Esophagus muscularis mucosa (tissue), 4 donors: ENCODE results near the gene CLASP1. TPM values are rescaled to one million over a fixed set of nuclear protein-coding genes. Genes with fewer than 3 reads are reported as not detected.

Source experiments
- DNase-seq: peaks from one replicate; pipeline ENCODE4 v3.0.0-alpha.2; 2017; ENCODE audit errors: extremely low spot score
- H3K27ac ChIP-seq, 4 donors: fragments of 200-600 bp; sonication (generic); replicated peaks in 1 of 4; 1 replicate in 3 of 4; 2 replicates in 1 of 4; pipeline ENCODE4 v1.5.1; 2016 to 2019; ENCODE audit warnings: mild to moderate bottlenecking in 1 of 4
- H3K27me3 ChIP-seq, 4 donors: fragments of 200-600 bp; sonication (generic); one replicate each; pipeline versions ENCODE4 v1.5.1 to v1.6.0; 2016 to 2019
- H3K36me3 ChIP-seq, 4 donors: fragments of 200-600 bp; sonication (generic); one replicate each; pipeline ENCODE4 v1.5.1; 2016 to 2019
- H3K4me1 ChIP-seq, 4 donors: fragments of 200-600 bp; sonication (generic); one replicate each; pipeline ENCODE4 v1.5.1; 2016 to 2019
- H3K4me3 ChIP-seq, 4 donors: fragments of 200-600 bp; sonication (generic); 1 replicate in 2 of 4; 2 replicates in 2 of 4; pipeline ENCODE4 v1.5.1; 2016 to 2019; ENCODE audit warnings: mild to moderate bottlenecking in 4 of 4, moderate library complexity in 1 of 4
- H3K9me3 ChIP-seq, 4 donors: fragments of 200-600 bp; sonication (generic); 1 replicate in 3 of 4; 2 replicates in 1 of 4; pipeline ENCODE4 v1.5.1; 2016 to 2019
- CTCF ChIP-seq, 3 experiments: fragments of 200-600 bp in 2 of 3; fragments of 450-650 bp in 1 of 3; sonication (generic) in 2 of 3; IDR thresholded peaks; one replicate each; pipeline ENCODE4 v1.5.1; 2017 to 2019; ENCODE audit warnings: antibody characterized with exemption in 3 of 3, mild to moderate bottlenecking in 2 of 3, moderate library complexity in 1 of 3
- EP300 ChIP-seq: sonication (generic); formaldehyde crosslinking; IDR thresholded peaks from one replicate; pipeline ENCODE4 v1.6.1; 2017; ENCODE audit warnings: antibody characterized with exemption
- POLR2A ChIP-seq: fragments of 450-650 bp; IDR thresholded peaks from one replicate; pipeline ENCODE4 v1.6.1; 2017; ENCODE audit warnings: antibody characterized with exemption, moderate library complexity, mild to moderate bottlenecking, low read depth
- POLR2AphosphoS5 ChIP-seq, 2 donors: sonication (generic); formaldehyde crosslinking; IDR thresholded peaks; one replicate each; pipeline ENCODE4 v1.6.1; 2017; ENCODE audit warnings: antibody characterized with exemption in 2 of 2
- WGBS: methylation state at CpG from one replicate; pipeline ENCODE4 v1.1.5; 2018; 5-methylcytosine and 5-hydroxymethylcytosine counted together
- intact Hi-C: fragments of 100-400 bp; cut with DNase I; formaldehyde crosslinking; loops from one replicate; pipeline ENCODE4 v1.15.1; 2023
- small RNA-seq, 3 donors: library from RNA; depleted of rRNA; stranded (forward); fragments of <200 nt; gene quantifications; one replicate each; pipeline ENCODE3, GENCODE V24; 2016
- total RNA-seq, 4 donors: library from RNA; depleted of rRNA; stranded (reverse); fragments of >200 nt; gene quantifications; one replicate each; pipeline versions ENCODE4 v1.1.0 to v1.2.1, GENCODE V29; 2016

Gene CLASP1
- total RNA-seq, 4 donors from 2014 or later = 62.6 to 78.6 (median 70.5) TPM

GRCh38 chr2:121289271-121289670 lies 360.0 kb downstream of the CLASP1 start:
- Histone ChIP-seq H3K4me1 (peaks cover 6 to 12% (median 12%) of the 10 kb centered on the region in 4 donors), H3K27ac (no peak overlapping the region), H3K36me3 (no peaks in the 10 kb centered on the region), H3K4me3 (no peak overlapping the region), H3K27me3 (peaks cover 0 to 24% (median 11%) of the 10 kb centered on the region in 4 donors), H3K9me3 (no peaks in the 10 kb centered on the region)
- WGBS = 81% methylated on average over 5 of the region's 5 CpGs
- TF ChIP-seq POLR2A (no peak), EP300 (no peak), CTCF (IDR thresholded peaks at IDR 0.05) (no peak), POLR2AphosphoS5 (IDR thresholded peaks at IDR 0.05) (no peak)
- intact Hi-C loops = no loop called here
- DNase-seq = no peak

GRCh38 chr2:121288454-121289231 lies 360.6 kb downstream of the CLASP1 start:
- no peak overlapping the region for H3K27ac ChIP-seq
- H3K9me3 ChIP-seq = no peaks in the 10 kb centered on the region
- intact Hi-C loops = no loop called here
- peaks cover 0 to 30% (median 14%) of the 10 kb centered on the region in 4 donors for H3K27me3 ChIP-seq
- peaks cover 10 to 17% (median 16%) of the 10 kb centered on the region in 4 donors for H3K4me1 ChIP-seq
- 91% methylated on average over 12 of the region's 12 CpGs for WGBS
- no peak for DNase-seq
- TF ChIP-seq POLR2A (no peak), EP300 (no peak), CTCF (IDR thresholded peaks at IDR 0.05) (no peak), POLR2AphosphoS5 (IDR thresholded peaks at IDR 0.05) (no peak)
- no peaks in the 10 kb centered on the region for H3K36me3 ChIP-seq
- H3K4me3 ChIP-seq = no peak overlapping the region

GRCh38 chr2:121287956-121288355 lies 361.3 kb downstream of the CLASP1 start:
- no peaks in the 10 kb centered on the region for H3K9me3 ChIP-seq
- intact Hi-C loops = no loop called here
- 95% methylated on average over 3 of the region's 4 CpGs for WGBS
- H3K4me3 ChIP-seq = no peak overlapping the region
- peaks cover 0 to 37% (median 17%) of the 10 kb centered on the region in 4 donors for H3K27me3 ChIP-seq
- H3K27ac ChIP-seq = no peak overlapping the region
- no peaks in the 10 kb centered on the region for H3K36me3 ChIP-seq
- no peak for DNase-seq
- TF ChIP-seq CTCF (IDR thresholded peaks at IDR 0.05) = no peak
- TF ChIP-seq EP300 = no peak
- H3K4me1 ChIP-seq = peaks cover 10 to 17% (median 16%) of the 10 kb centered on the region in 4 donors

Small RNAs within 50 kb of the gene (small RNA-seq; reads per million reads assigned to genes)
- gene RF00019 = 0 reads per million in 3 donors
- 147 to 443 (median 162) reads per million in 3 donors for gene RNU4ATAC

Other genes with a start within 250 kb of the CLASP1 start
- not detected for gene RNU4ATAC, start 118.6 kb downstream of the CLASP1 start, total RNA-seq
- 10 to 100 TPM; 19.8 to 56.5 (median 28.5) TPM for gene NIFK, start 87.4 kb upstream of the CLASP1 start, total RNA-seq
- gene TSN, start 106.2 kb upstream of the CLASP1 start, total RNA-seq = 10 to 100 TPM; 24.5 to 33.6 (median 26.3) TPM